Measurements from ENCODE around the gene ACOT8. TPM values are rescaled to one million over a fixed set of nuclear protein-coding genes. Genes with fewer than 3 reads are reported as not detected.
A peak's percentile ranks its signal among the peaks of the same experiment; 100 is the strongest.

Gene ACOT8
- total and polyA plus RNA-seq, 9 of the 15 experiments (the other 6 are each of a cell fraction or from before 2014, with no cell fraction given) = 8.2 to 46.7 (median 20.7) TPM

DNA sequence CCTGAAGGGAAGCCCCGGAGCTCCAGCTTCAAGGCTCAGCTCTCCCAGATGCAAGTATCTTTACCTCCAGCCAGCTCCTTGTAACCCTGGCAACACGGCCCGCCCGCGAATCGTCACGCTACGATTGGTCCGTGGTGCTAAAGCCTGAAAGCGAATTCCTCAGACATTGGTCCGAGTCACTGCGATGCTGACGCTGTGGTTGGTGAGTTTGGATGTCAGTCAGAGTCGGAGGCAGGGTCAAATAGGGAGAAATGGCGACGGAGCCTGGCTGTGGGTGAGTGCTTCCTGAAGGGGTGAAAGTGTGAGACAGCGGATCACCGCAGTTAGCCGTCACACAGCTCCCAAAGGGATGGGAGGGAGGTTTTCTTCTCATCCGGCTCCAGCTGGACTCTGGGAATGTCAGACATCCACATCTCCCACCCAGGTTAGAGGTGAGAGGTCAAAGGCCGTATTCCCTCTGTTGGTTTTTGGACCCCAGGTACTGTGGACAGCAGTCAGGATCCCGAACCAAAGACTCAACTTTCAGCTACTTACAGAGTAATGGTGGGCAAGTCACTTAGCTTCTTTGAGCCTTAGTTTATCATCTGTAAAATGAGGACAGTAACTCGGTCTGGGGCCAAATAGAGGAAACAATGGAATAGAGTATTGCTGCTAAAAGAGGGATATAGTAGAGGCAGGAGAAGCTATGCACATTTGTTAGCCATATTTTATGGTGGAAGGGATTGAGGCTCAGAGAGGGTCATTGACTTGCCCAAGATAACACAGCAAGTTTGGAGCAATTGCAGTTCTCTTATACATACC lies 24.0 kb upstream of the ACOT8 start, which contains the start of gene ZSWIM1 (continued):
- TF ChIP-seq BDP1 (IDR thresholded peaks at IDR 0.05; ENCODE audit: insufficient read depth, insufficient read length) (no peak), ETS2 (tag; IDR thresholded peaks at IDR 0.05; ENCODE audit: borderline replicate concordance, poor library complexity, severe bottlenecking) (no peak), ZC3H8 (IDR thresholded peaks at IDR 0.05) (no peak), TEAD2 (tag; IDR thresholded peaks at IDR 0.05) (no peak), HMG20B (CRISPR knock-in tag; IDR thresholded peaks at IDR 0.05) (no peak), MAZ (CRISPR knock-in tag; conservative IDR thresholded peaks at IDR 0.05 in 1 of 2, IDR thresholded peaks at IDR 0.05 in 1 of 2) (0 out of 4 replicates have a peak, but pooled peaks of 1 of the 2 experiments have one; percentile 32), ZNF165 (CRISPR knock-in tag; IDR thresholded peaks at IDR 0.05; ENCODE audit: borderline replicate concordance) (no peak), ZBED1 (IDR thresholded peaks at IDR 0.05) (no peak), MAFF (IDR thresholded peaks at IDR 0.05; ENCODE audit: low read length) (no peak), SPI1 (IDR thresholded peaks at IDR 0.05; ENCODE audit: borderline replicate concordance, low read depth, low read length) (no peak)
- TF ChIP-seq, protein P1, sequence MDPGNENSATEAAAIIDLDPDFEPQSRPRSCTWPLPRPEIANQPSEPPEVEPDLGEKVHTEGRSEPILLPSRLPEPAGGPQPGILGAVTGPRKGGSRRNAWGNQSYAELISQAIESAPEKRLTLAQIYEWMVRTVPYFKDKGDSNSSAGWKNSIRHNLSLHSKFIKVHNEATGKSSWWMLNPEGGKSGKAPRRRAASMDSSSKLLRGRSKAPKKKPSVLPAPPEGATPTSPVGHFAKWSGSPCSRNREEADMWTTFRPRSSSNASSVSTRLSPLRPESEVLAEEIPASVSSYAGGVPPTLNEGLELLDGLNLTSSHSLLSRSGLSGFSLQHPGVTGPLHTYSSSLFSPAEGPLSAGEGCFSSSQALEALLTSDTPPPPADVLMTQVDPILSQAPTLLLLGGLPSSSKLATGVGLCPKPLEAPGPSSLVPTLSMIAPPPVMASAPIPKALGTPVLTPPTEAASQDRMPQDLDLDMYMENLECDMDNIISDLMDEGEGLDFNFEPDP (CRISPR knock-in tag; IDR thresholded peaks at IDR 0.05) = no peak
- TF ChIP-seq, protein P2, sequence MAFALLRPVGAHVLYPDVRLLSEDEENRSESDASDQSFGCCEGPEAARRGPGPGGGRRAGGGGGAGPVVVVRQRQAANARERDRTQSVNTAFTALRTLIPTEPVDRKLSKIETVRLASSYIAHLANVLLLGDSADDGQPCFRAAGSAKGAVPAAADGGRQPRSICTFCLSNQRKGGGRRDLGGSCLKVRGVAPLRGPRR (CRISPR knock-in tag; IDR thresholded peaks at IDR 0.05) = no peak
- TF ChIP-seq, protein P3, sequence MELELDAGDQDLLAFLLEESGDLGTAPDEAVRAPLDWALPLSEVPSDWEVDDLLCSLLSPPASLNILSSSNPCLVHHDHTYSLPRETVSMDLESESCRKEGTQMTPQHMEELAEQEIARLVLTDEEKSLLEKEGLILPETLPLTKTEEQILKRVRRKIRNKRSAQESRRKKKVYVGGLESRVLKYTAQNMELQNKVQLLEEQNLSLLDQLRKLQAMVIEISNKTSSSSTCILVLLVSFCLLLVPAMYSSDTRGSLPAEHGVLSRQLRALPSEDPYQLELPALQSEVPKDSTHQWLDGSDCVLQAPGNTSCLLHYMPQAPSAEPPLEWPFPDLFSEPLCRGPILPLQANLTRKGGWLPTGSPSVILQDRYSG (tag; conservative IDR thresholded peaks at IDR 0.05; ENCODE audit: low read depth) = peak; percentile 81
- TF ChIP-seq, protein P4, sequence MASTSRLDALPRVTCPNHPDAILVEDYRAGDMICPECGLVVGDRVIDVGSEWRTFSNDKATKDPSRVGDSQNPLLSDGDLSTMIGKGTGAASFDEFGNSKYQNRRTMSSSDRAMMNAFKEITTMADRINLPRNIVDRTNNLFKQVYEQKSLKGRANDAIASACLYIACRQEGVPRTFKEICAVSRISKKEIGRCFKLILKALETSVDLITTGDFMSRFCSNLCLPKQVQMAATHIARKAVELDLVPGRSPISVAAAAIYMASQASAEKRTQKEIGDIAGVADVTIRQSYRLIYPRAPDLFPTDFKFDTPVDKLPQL (IDR thresholded peaks at IDR 0.05; ENCODE audit: extremely low read depth, insufficient read length) = peak; percentile 37

Data from K562 (cell line).